GM18511 (cell line): ENCODE data around the gene HIBADH.
"Not testable (repeated sequence)": the region's sequence is repeated elsewhere in the genome, so short reads cannot be mapped to it uniquely, and the experiment has no call there.

Experiments
- ATAC-seq: cut with Tn5 transposase; IDR thresholded peaks from one replicate; pipeline ENCODE4 v1.9.1; 2021; ENCODE audit warnings: mild to moderate bottlenecking, moderate library complexity; ENCODE audit not compliant: unreplicated experiment

Gene HIBADH

DNA sequence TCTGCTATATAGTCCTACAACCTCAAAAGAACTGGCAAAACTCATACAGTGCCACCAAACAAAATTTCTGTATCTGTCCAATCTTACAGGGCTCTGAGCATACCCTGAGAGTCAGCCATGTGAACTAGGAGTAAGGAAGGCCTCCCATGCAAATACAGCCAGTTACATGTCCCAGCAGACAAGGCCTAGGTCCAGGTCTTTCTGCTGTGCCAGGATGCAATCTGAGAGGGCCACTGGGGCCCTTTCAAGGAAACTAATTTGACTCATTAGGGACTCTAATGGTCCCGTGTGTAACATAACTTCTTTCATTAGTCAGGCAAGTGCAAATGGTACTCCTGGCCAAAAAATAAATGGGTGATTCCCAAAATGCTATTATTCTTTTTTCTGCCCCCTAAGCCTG is 17.9 kb upstream of the HIBADH start:
- ATAC-seq: no peak

DNA sequence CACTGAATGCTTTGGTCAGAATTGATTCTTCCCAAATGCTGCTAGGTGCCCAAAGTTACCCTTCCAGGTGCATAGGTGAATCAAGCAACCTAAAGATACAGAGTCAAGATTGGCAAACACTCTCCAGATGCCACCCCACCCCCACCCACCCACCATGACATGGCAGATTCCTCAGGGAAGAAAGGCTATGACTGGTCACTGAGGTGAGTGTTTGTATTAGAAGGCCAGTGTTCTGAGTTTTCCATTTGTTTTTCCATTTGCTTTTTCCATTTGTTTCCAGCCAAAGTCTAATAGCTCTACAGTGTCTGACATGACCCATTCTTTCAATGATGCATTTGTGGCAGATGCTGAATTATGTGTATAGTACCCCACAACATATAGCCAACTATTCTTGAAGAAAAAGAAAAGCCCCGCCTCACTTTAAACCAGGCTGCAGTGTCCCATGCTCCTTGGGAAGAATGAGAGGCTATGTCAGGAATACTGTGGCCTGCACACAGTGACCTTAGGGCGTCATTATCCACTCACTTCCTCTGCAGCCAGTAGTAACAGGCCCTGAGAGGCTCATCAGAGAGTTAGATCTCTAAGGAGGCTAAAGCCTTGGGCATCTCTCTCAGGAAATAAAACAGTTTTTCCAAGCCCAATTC is 16.1 kb upstream of the HIBADH start:
- no peak for ATAC-seq

DNA sequence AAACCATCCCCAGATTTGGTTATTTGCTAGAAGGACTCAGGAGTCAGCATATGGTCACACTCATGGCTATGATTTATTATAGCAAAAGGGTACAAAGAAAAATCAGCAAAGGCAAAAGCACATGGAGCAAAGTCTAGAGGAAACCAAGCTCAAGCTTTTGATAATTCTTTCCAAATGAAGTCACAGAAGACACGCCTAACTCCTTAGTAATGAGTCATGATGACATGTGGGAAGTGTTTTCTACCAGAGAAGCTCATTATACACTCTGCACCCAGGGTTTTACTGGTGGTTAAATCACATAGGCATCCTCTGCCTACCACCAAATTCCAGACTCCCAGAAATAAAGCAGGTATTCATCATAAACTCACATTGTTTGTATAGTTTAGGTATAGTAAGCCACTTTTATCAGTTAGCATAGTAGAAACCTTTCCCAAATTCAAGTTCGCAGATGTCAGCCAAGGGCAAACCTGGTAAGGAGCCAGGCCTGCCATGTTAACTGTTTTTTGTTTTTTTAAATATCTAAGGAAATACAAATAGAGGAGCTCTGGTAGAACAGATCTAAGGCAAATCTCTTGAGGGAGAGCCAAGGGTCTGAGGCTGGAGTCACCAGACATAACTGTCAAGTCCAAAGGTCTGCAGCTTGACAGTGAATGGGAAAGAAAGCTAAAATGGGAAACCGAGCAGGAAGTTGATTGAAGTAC is 15.4 kb upstream of the HIBADH start:
- no peak for ATAC-seq

DNA sequence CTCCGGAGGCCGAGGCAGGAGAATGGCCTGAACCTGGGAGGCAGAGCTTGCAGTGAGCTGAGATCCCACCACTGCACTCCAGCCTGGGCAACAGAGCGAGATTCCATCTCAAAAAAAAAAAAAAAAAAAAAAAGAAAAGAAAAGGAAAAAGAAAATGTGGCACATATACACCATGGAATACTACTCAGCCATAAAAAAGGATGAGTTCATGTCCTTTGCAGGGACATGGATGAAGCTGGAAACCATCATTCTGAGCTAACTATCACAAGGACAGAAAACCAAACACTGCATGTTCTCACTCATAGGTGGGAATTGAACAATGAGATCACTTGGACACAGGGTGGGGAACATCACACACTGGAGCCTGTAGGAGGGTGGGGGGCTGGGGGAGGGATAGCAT is 11.4 kb upstream of the HIBADH start:
- ATAC-seq: not testable (repeated sequence)

DNA sequence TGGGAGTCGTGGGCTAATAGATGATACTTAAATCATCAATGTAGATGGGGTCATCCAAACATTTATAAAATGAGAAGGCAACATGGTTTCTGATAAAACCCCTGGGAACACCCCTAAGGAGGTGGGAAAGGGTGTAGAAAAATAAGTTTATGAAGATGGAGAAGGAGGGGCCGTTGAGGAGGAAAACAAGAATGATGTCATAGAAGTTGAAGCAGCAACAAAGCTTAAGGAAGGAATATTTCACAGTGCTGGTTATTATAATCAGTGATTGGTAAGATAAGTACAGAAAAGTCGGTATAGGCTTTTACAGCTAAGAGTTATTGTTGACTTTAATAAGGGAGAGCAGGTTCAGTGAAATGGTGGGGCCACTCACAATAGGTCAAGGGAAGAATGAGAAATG is 9.0 kb upstream of the HIBADH start:
- ATAC-seq: no peak

DNA sequence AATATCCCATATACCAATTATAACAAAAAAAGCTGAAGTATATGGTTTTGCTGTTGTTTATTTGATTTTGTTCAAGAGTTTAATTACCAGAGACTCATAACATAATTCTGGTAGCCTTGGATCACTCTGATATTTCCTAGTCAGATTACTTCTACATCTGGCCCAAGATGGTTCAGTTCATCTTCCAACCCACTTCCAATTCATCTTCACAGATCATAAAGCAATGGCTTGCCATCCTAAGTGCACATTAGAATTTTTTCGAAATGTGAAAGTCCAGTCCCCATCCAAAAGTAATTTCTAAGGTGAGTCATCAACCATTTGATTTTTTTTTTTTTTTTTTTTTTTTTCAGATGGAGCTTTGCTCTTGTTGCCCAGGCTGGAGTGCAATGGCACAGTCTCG is 8.0 kb upstream of the HIBADH start:
- no peak for ATAC-seq

DNA sequence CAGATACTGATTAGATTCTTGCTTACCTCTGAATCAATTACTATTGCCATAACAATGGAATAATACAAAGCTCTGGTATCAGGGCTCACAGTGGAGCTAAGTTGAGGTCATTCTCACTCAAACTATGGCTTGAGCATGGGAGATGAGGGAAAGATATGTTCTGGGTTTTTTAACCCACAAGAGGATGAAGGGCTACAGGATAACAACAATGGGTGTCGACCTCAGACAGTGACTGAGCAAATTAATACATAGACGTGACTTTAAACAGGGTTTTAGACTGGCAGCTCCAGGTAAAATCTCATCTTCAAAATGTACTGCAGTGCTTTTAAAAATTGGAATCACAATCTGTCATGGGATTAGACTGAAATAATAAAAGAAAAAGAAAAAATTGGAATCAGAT is 7.5 kb upstream of the HIBADH start:
- no peak for ATAC-seq

DNA sequence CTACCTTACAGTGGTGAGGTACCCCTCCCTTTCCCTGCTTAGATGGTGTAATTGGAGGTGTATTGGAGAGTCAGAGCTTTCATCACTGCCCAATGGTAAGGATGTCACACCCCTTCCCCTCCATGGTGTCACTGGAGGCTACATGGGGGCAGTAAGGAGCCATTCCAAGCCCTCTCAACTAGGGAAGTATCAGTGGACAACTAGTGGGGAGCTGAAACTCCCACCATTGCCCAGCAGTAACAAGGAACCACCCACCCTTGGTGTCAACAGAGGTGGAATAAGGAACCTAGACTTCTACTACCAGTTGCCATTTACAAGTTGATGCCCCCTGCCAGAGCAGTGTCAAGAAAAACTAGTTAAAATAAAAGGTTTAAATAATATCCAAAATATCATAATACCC is 2.8 kb upstream of the HIBADH start:
- ATAC-seq: no peak

DNA sequence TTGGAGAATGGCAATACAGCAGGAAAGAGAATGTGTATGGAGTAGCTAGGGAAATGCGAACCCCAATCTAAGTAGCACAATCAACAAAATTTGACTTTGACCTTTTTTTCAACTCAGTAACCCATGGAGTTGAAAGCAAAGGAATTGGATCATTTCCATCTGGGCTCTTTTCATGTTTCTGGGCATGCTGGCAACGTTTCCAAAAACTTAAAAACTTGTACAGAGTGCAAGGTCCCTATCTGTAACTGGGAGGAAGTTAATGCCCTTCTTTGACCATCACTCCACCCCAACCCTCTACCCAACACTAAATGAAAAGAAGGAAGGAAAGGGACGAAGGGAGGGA is 1.3 kb upstream of the HIBADH start:
- no peak for ATAC-seq

DNA sequence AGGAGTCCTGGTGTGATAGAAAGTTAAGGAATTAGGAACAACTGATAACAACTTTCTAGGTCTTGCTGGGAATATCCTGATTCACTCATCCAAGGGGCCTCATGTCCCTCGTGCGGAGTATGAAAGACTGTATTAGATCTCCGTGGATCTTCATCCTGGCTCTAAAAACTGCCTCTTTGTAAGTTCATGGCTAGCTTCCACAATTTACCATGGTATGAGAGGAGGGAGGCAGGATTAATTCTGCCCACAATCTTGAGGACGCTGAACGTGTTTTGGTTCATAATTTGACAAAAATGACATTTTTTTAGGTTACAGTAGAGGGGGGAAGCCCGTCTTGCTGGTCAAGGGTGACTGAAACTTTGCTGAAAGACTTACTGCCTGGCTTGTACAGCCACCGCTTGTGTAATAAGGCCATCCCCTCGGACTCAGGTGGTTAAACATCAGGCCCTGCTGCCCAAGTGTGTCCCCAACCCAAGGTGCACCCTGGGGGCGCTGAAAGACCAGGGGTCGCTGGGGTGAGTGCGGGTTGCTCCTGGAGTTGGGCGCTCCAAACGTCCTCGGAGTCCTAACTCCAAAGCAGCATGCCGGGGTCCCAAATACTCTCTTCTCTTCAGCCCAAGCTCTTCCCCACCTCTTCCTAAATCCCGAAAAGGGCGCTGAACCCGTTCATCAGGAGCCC is 733 bp downstream of the HIBADH start:
- ATAC-seq: peak; percentile 6

DNA sequence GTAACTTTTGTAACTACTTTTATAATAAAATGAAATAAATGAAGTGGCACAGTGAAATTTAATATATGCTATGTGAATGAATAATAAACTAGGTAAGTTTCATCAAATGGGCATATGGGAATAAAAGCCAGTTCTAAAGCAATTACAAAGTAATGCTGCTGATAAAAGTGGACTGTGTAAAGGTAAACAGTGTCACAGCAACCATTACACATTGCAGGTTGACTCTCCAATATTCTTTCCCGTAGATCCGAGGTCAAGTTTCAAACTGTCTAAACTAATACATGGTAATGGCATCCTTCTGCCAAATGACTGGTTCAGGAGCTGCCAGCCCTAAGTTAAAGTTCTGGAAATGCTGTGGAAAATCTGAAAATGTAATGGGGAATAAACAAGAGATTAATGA is 6.0 kb downstream of the HIBADH start:
- no peak for ATAC-seq

DNA sequence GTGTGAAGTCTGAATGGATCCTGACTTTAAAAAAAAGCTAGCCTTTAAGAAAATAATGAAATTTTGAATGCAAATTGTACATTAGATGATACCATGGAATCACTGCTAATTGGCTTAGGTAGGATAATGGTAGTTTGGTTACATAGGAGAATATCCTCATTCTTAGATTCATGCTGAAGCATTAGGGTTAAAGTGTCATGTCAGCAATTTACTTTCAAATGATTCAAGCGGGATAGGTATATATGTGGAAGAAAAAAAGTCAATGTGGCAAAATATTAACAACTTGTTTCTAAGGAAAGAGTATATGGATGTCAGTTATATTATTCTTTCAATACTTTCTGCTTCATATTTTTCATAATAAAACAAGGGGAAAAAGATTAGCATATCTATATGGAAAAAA is 7.5 kb downstream of the HIBADH start:
- no peak for ATAC-seq

DNA sequence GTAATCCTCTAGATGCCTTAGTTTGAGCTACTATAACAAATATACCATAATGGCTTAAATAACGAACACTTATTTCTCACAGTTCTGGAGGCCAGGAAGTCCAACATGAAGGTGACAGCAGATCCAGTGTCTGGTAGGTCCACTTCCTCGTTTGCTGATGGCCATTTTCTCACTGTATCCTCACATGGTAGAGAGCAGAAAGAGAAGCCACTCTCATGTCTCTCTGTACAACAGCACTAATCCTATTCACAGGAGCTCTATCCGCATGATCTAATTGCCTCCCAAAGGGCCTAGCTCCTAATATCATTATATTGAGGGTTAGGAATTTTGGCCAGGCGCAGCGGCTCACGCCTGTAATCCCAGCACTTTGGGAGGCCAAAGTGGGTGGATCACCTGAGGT is 10.2 kb downstream of the HIBADH start:
- no peak for ATAC-seq

DNA sequence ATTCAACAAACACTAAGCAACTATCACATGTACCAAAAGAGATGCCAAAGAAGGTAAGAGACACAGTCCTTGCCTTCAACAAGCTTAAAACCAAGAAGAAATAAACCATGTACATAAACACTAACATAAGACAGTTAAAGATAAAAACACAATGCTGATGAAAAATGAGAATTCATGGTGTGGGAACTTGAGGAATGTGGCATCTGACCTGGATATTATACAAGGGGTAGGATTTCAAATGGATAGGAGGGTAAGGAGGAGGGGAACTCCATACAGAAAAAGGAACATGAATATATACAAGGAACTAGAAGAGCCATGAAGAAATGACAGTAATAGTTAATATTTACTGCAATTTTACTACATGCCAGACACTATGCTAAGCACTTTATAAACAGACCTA is 11.0 kb downstream of the HIBADH start:
- no peak for ATAC-seq

DNA sequence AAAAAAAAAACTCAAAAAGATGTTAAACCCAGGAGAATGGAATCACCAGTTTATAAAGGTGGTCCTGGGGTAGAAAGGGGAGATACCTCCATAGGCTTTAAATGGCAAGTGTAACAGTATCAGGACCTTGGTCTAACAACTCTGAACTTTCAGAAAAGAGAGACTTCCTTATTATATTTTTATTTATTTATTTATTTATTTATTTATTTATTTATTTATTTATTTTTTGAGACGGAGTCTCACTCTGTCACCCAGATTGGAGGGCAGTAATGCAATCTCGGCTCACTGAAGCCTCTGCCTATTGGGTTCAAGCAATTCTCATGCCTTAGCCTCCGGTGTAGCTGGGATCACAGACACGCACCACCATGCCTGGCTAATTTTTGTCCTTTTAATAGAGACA is 12.4 kb downstream of the HIBADH start:
- no peak for ATAC-seq

DNA sequence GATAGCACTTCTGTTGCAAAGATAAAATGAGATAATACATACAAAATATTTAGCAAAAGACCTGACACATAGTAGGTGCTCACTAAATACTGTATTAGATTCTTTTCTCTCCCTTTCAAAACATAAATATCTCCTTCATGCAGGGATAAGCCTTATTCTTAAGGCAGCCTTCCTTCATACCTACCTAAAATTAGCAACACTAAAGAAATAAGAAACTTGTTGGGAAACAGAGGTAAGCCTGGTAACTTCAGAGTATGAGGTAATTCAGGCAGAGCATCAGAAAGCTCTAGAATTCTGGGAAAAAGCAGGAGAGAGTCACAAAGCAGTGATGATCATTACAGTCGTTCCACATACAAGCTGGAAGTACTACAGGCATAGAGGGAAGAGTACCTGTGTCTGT is 15.2 kb downstream of the HIBADH start:
- no peak for ATAC-seq

DNA sequence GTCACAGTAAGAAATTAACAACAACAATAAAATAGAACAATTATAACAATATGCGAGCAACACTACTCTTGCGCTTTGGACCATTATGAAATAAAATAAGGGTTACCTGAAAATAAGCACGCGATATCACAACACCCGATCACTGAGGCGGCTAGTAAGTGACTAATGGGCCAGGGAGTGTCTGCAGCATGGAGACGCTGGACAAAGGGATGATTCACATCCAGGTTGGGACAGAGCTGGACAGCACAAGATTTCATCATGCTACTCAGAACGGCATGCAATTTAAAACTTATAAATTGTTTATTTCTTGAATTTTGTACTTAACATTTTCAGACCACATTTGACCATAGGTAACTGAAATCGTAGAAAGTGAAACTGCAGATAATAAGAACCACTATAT is 15.6 kb downstream of the HIBADH start:
- no peak for ATAC-seq

DNA sequence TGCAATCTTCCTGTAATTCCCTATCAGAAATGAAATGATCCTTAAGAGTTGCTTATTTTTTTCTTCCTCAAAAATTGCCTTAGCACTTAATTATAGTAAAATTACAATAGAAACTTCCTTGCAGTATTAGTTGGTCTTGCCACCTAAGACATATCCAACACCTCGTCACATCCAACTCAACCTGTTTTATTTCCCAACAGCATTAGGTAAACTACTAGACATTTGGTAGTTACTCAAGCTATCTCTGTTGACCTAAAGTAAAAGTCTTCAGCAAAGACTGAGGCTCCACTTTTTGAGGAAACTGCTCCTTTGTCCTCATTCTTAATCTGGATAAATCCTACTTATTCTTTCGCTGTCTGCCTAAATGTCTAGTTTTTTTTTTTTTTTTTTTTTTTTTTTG is 20.4 kb downstream of the HIBADH start:
- ATAC-seq: no peak

DNA sequence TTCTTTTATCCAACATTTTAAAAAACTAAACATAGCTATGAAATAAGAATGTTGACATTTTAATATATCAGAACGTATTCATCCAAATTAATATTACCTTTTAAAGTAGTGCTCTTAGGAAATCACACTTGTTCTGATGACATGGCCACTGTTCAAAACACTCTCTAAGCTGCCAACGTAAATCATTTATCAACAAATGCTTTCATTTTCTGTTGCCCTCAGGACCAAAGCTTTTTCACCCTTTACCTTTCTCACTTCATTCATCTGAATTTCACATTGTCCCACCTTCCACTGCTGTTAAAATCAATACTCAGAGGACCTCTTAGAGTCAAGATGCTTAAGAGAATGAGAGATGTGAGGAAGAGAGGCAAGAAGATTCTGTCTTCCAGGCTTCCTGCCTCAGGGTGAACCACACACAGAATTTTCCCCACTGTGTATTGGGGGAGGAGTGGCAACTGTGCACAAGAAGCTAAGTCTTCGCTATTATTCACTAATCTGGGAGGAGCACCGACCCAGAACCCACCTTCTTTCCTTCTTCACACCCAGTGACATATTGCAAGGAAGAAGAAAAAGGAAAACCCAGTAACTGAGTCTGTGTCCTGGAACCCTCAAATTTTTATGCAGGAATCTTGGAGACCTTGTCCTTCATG is 21.0 kb downstream of the HIBADH start:
- ATAC-seq: peak; percentile 88

DNA sequence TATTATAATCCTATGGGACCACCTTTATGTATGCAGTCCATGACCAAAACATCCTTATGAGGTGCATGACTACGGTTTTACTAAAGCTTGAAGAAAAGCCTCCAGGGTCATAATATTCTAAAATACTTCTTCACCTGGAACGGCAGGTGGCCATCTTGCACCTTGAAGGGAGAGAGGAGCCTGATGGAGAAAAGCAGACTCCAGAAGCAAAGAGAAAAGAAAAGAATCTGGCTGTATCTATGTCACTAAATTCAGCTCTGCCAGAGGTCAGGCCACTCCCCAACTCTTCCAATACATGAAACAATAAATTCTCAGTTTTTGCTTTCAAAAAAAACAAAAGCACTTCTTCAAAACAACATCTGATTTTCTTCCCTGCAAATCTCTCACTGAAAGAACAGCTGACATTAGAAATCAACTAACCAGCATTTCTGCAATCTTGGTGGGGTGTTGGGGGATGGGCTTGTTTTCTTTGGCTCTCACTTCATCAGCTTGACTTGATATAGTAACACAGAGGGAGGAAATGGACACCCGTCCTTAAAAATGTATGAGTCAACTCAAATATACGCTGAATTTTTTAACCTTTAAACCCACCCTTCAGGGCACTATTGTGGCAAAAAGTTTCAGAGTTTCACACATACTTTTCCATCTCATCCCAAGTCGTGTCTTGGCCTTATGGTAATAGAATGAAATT is 21.7 kb downstream of the HIBADH start:
- ATAC-seq: peak; percentile 46

DNA sequence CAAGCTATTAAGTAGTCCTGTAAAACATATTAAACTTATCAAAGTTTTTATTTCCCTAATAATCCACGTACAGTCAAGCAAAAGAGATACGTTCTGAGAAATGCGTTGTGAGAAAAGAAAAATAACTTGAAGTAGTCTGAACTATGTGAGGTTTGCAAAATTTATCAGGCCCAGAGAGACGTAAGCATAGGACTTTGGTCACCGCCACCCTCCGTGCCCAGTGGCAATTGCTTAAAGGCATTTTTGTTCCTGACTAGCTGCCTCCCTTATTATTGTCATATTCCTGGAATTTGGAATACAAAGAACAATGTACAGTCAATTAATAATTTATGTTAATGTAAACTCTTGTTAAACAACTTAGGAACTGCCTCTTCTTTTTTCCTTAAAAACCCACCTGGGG is 22.8 kb downstream of the HIBADH start:
- no peak for ATAC-seq
